HG03103 (cell line): ENCODE results near the gene LIPC.
"Not testable (repeated sequence)": the region's sequence is repeated elsewhere in the genome, so short reads cannot be mapped to it uniquely, and the experiment has no call there.

Experiments used
- ATAC-seq: cut with Tn5 transposase; IDR thresholded peaks from one replicate; pipeline ENCODE4 v1.9.1; 2021; ENCODE audit warnings: low read depth; ENCODE audit not compliant: unreplicated experiment

LIPC gene

DNA sequence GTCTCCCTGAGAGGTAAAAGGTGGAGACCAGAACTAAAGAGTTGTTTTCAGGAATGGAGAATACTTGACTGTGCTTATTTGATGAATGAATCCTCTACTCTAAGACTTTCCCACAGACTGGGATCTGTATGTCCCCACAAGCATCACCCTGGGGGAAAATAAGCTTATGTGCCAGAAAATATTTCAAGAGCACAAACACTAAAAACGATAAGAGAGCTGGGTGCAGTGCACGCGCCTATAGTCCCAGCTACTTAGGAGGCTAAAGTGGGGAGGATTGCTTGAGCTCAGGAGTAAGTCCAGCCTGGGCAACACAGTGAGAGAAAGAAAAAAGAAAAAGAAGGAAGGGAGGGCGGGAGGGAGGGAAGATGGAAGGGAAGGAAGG, 167.0 kb downstream of the LIPC start:
- ATAC-seq: no peak

DNA sequence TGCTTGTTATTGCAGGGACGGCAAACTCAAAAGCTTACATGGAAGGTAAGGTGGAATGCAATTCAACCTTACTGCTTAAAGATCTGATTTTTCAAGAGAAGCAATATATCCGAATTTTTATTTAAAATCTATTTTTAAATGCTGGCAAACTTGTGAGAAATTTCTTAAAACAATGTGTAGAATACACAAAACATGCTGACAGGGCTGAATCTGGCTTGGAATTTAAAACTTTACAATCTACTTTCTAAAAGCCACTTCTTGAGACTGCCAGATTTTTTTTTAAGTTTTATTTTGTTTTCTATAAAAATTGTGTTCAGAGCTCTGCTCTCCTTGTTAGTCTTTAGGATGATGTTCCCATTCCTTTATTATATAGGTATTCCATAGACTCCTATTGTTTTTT, 171.0 kb downstream of the LIPC start:
- no peak for ATAC-seq

DNA sequence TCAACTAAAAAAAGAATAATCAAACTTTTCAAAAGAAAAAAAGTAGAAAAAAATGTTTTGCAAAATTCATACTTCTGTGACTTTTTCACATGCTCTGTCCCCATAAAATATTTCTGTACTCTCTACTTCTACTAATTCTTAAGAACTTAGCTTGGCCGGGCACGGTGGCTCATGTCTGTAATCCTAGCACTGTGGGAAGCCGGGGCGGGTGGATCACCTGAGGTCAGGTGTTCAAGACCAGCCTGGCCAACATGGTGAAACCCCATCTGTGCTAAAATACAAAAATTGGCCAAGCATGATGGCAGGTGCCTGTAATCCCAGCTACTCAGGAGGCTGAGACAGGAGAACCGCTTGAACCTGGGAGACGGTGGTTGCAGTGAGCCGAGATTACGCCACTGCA, 172.1 kb downstream of the LIPC start:
- ATAC-seq: not testable (repeated sequence)

DNA sequence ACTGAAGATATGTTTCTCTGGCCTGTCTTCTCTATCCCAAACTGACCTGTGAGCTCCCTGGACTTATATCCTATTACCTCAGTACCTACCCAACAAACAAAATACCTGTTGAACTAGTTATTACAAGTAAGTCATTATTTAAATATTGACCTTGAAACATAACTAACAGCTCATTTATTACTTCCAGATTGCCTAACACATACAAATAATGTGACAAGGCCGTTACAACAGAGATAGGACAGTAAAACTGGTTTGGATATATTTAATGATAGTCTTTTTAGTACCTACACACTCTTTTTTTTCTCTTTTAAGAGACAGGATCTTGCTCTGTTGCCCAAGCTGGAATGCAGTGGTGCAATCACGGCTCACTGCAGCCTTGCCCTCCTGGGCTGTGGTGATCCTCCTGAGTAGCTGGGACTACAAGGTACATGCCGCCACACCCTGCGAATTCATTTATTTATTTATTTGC, 172.7 kb downstream of the LIPC start:
- ATAC-seq: no peak

GRCh38 chr15:58605931-58606530, 174.2 kb downstream of the LIPC start:
- ATAC-seq: no peak

GRCh38 chr15:58606577-58607080, 174.8 kb downstream of the LIPC start:
- ATAC-seq: no peak

GRCh38 chr15:58608129-58608590, 176.4 kb downstream of the LIPC start:
- no peak for ATAC-seq

DNA sequence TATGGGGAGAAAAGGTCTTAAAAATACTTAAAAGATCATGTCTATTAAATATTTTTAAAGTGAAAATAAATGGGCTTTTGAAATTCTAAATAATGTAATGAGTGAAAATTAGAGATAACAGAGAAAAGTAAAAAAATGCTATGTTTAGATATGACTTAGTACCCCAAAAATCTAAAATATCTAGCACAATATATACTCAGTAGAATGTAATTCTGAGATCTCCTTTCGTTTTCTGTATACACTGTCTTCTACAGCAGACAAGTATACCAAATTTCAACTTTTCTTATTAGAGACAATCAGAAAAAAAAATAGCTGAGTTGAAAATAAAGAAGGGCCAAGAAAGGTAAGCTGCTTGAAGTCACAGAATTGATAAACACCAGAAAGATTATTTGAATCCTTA, 176.9 kb downstream of the LIPC start:
- no peak for ATAC-seq

GRCh38 chr15:58611731-58612676, 180.2 kb downstream of the LIPC start:
- ATAC-seq: no peak

- no peak for ATAC-seq
Observed at GRCh38 chr15:58616171-58616570, 184.4 kb downstream of the LIPC start.
